ENCODE results near the gene VTI1A.

- no peak for TF ChIP-seq CTCF (IDR thresholded peaks at IDR 0.05)
- no peak for TF ChIP-seq POLR2AphosphoS5 (IDR thresholded peaks at IDR 0.05)
- TF ChIP-seq POLR2A (IDR thresholded peaks at IDR 0.05), result no peak
Measured at GRCh38 chr10:112851181-112851580, 404.2 kb downstream of the VTI1A start.

Data from breast epithelium (tissue), 3 donors.